Measurements from ENCODE around the gene CAPN11. TPM values are rescaled to one million over a fixed set of nuclear protein-coding genes. Genes with fewer than 3 reads are reported as not detected.
A peak's percentile ranks its signal among the peaks of the same experiment; 100 is the strongest.

CAPN11 gene
- not detected in 2 replicates for total RNA-seq (2014; rRNA removed; shearing (Covaris generic))
- total RNA-seq (2022): not detected in 2 replicates
- not detected for Bru-seq, nascent RNA
- percentile 5 among the genes with signal in this experiment for BruChase-seq, experiment 1, labeled RNA remaining after a 6-hour chase
- BruChase-seq, experiment 2, labeled RNA remaining after a 2-hour chase: not detected
- long read RNA-seq: 0 reads

GRCh38 chr6:44158770-44159228 lies at the start of gene CAPN11:
TSS of gene CAPN11 (plus strand) at chr6:44158820. CDS start at chr6:44158849, 29 bp downstream.
- no peaks in the 10 kb centered on the region for H3K4me1 ChIP-seq (ENCODE audit: insufficient read depth, low read length, poor library complexity, severe bottlenecking)
- H2AFZ ChIP-seq (ENCODE audit: low read length): no peak within 1 kb of the TSS
- H3K9me3 ChIP-seq (ENCODE audit: low read length): no peaks in the 10 kb centered on the region
- H3K79me2 ChIP-seq (ENCODE audit: insufficient read depth, low read depth, low read length): no peaks in the 10 kb centered on the region
- no peaks in the 10 kb centered on the region for H3K36me3 ChIP-seq (ENCODE audit: insufficient read depth, low read length)
- no peak for TF ChIP-seq EZH2phosphoT487 (IDR thresholded peaks at IDR 0.05; ENCODE audit: borderline replicate concordance, low read depth, low read length)
- no peak for TF ChIP-seq CTCF (conservative IDR thresholded peaks at IDR 0.05; ENCODE audit: low read length)
- H3K27ac ChIP-seq (ENCODE audit: low read depth, low read length, poor library complexity, severe bottlenecking): no peak within 1 kb of the TSS
- intact Hi-C loops (cut with micrococcal nuclease; ENCODE audit: unreplicated experiment): no loop called here
- no peak within 1 kb of the TSS for H3K4me3 ChIP-seq (ENCODE audit: low read depth, low read length, poor library complexity, severe bottlenecking)
- POLR2A ChIA-PET: no interaction called here
- H4K20me1 ChIP-seq (ENCODE audit: insufficient read depth, low read length): no peaks in the 10 kb centered on the region
- CTCF ChIA-PET (ENCODE audit: unreplicated experiment): no interaction called here
- BruUV-seq (replicated peaks): no TSS peak
- H3K9me2 ChIP-seq (ENCODE audit: insufficient read depth, low read length): no peaks in the 10 kb centered on the region
- no peak within 1 kb of the TSS for H3K4me2 ChIP-seq (ENCODE audit: low read length)
- DNase-seq (ENCODE audit: low spot score): no peak

GRCh38 chr6:44109212-44109611 lies 49.4 kb upstream of the CAPN11 start:
- H3K4me3 ChIP-seq (ENCODE audit: low read depth, low read length, poor library complexity, severe bottlenecking): no peak overlapping the region
- no peak overlapping the region for H2AFZ ChIP-seq (ENCODE audit: low read length)
- ChIA-PET CTCF (ENCODE audit: unreplicated experiment) (no interaction called here), POLR2A (interaction anchor here (0.6 to 0.7 kb wide), 2 partner anchors 126 to 232 kb away, joined by 4 to 5 read pairs; no protein-coding TSS in a partner anchor)
- BruUV-seq (replicated peaks): no TSS peak
- no peaks in the 10 kb centered on the region for H4K20me1 ChIP-seq (ENCODE audit: insufficient read depth, low read length)
- H3K9me3 ChIP-seq (ENCODE audit: low read length): no peaks in the 10 kb centered on the region
- peaks cover 92% of the 10 kb centered on the region for H3K36me3 ChIP-seq (ENCODE audit: insufficient read depth, low read length)
- intact Hi-C loops (cut with micrococcal nuclease; ENCODE audit: unreplicated experiment): no loop called here
- no peak for DNase-seq (ENCODE audit: low spot score)
- no peak overlapping the region for H3K4me2 ChIP-seq (ENCODE audit: low read length)
- no peak overlapping the region for H3K27ac ChIP-seq (ENCODE audit: low read depth, low read length, poor library complexity, severe bottlenecking)
- H3K4me1 ChIP-seq (ENCODE audit: insufficient read depth, low read length, poor library complexity, severe bottlenecking): peaks cover 5% of the 10 kb centered on the region
- no peaks in the 10 kb centered on the region for H3K79me2 ChIP-seq (ENCODE audit: insufficient read depth, low read depth, low read length)
- no peaks in the 10 kb centered on the region for H3K9me2 ChIP-seq (ENCODE audit: insufficient read depth, low read length)
- TF ChIP-seq CTCF (conservative IDR thresholded peaks at IDR 0.05; ENCODE audit: low read length) (no peak), EZH2phosphoT487 (IDR thresholded peaks at IDR 0.05; ENCODE audit: borderline replicate concordance, low read depth, low read length) (no peak)

- peaks cover 91% of the 10 kb centered on the region for H3K36me3 ChIP-seq (ENCODE audit: insufficient read depth, low read length)
- intact Hi-C loops (cut with micrococcal nuclease; ENCODE audit: unreplicated experiment): no loop called here
- peaks cover 5% of the 10 kb centered on the region for H3K4me1 ChIP-seq (ENCODE audit: insufficient read depth, low read length, poor library complexity, severe bottlenecking)
- ChIA-PET POLR2A (interaction anchor here (0.6 to 0.7 kb wide), 2 partner anchors 125 to 233 kb away, joined by 4 to 5 read pairs; no protein-coding TSS in a partner anchor), CTCF (ENCODE audit: unreplicated experiment) (no interaction called here)
- no peaks in the 10 kb centered on the region for H3K9me2 ChIP-seq (ENCODE audit: insufficient read depth, low read length)
- DNase-seq (ENCODE audit: low spot score): no peak
- TF ChIP-seq CTCF (conservative IDR thresholded peaks at IDR 0.05; ENCODE audit: low read length) (no peak), EZH2phosphoT487 (IDR thresholded peaks at IDR 0.05; ENCODE audit: borderline replicate concordance, low read depth, low read length) (no peak)
- H3K27ac ChIP-seq (ENCODE audit: low read depth, low read length, poor library complexity, severe bottlenecking): no peak overlapping the region
- H3K9me3 ChIP-seq (ENCODE audit: low read length): no peaks in the 10 kb centered on the region
- no TSS peak for BruUV-seq (replicated peaks)
- 0 out of 2 replicates have a peak, but pooled peaks cover under 1% of the 10 kb centered on the region for H3K79me2 ChIP-seq (ENCODE audit: insufficient read depth, low read depth, low read length)
- H3K4me3 ChIP-seq (ENCODE audit: low read depth, low read length, poor library complexity, severe bottlenecking): no peak overlapping the region
- no peaks in the 10 kb centered on the region for H4K20me1 ChIP-seq (ENCODE audit: insufficient read depth, low read length)
- H3K4me2 ChIP-seq (ENCODE audit: low read length): no peak overlapping the region
- H2AFZ ChIP-seq (ENCODE audit: low read length): no peak overlapping the region
These were observed 48.5 kb upstream of the CAPN11 start for GRCh38 chr6:44110005-44110676.

Measured in OCI-LY7 (cell line).